ENCODE measurements around the gene C22orf23.

DNA sequence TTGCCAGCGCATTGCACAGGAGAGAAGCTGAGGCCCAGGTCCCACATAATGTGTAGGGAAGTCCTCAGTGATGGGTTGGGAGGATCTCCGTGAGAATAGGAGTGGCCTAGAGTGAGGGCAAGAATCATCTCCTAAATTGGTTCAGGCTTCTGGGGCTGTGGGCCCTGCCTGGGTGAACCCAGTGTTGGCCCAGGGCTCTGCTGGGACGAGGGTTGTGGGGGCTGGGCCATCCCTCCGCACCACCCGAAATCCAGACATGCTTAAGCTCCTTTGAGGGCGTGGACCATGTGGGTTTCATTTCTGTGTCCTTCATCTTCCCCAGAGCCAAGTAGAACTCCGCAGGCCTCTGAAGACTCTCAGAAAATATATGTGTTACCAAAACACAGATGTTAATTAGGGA, 43.6 kb downstream of the C22orf23 start:
- TF ChIP-seq POLR2A (IDR thresholded peaks at IDR 0.05; ENCODE audit: low read depth, low read length) (no peak), MAZ (IDR thresholded peaks at IDR 0.05; ENCODE audit: borderline replicate concordance, low read depth, low read length) (no peak), RCOR1 (IDR thresholded peaks at IDR 0.05; ENCODE audit: insufficient replicate concordance, low read length) (no peak), CEBPB (IDR thresholded peaks at IDR 0.05; ENCODE audit: low read depth, low read length) (no peak), FOS (IDR thresholded peaks at IDR 0.05; ENCODE audit: low read depth, low read length) (no peak)
- TF ChIP-seq, protein P1, sequence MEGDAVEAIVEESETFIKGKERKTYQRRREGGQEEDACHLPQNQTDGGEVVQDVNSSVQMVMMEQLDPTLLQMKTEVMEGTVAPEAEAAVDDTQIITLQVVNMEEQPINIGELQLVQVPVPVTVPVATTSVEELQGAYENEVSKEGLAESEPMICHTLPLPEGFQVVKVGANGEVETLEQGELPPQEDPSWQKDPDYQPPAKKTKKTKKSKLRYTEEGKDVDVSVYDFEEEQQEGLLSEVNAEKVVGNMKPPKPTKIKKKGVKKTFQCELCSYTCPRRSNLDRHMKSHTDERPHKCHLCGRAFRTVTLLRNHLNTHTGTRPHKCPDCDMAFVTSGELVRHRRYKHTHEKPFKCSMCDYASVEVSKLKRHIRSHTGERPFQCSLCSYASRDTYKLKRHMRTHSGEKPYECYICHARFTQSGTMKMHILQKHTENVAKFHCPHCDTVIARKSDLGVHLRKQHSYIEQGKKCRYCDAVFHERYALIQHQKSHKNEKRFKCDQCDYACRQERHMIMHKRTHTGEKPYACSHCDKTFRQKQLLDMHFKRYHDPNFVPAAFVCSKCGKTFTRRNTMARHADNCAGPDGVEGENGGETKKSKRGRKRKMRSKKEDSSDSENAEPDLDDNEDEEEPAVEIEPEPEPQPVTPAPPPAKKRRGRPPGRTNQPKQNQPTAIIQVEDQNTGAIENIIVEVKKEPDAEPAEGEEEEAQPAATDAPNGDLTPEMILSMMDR (conservative IDR thresholded peaks at IDR 0.05; ENCODE audit: low read depth, low read length) = no peak
